ENCODE measurements around the gene ZNF605.
"Not testable (repeated sequence)": the region's sequence is repeated elsewhere in the genome, so short reads cannot be mapped to it uniquely, and the experiment has no call there.

The ZNF605 gene

GRCh38 chr12:132904718-132905328 lies 51.3 kb downstream of the ZNF605 start:
- TF ChIP-seq, protein P1, sequence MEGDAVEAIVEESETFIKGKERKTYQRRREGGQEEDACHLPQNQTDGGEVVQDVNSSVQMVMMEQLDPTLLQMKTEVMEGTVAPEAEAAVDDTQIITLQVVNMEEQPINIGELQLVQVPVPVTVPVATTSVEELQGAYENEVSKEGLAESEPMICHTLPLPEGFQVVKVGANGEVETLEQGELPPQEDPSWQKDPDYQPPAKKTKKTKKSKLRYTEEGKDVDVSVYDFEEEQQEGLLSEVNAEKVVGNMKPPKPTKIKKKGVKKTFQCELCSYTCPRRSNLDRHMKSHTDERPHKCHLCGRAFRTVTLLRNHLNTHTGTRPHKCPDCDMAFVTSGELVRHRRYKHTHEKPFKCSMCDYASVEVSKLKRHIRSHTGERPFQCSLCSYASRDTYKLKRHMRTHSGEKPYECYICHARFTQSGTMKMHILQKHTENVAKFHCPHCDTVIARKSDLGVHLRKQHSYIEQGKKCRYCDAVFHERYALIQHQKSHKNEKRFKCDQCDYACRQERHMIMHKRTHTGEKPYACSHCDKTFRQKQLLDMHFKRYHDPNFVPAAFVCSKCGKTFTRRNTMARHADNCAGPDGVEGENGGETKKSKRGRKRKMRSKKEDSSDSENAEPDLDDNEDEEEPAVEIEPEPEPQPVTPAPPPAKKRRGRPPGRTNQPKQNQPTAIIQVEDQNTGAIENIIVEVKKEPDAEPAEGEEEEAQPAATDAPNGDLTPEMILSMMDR (IDR thresholded peaks at IDR 0.05; ENCODE audit: insufficient read depth, low read depth, low read length, missing control alignments): peak; percentile 53
- peak; percentile 73 for DNase-seq (ENCODE audit: low read depth)

GRCh38 chr12:132899033-132899432 lies 57.1 kb downstream of the ZNF605 start:
- TF ChIP-seq, protein P1 (IDR thresholded peaks at IDR 0.05; ENCODE audit: insufficient read depth, low read depth, low read length, missing control alignments): no peak
- no peak for DNase-seq (ENCODE audit: low read depth)
- no peak overlapping the region for H3K4me3 ChIP-seq (ENCODE audit: low read depth, low read length)

More at GRCh38 chr12:132904718-132905328, 51.3 kb downstream of the ZNF605 start:
- H3K4me3 ChIP-seq (ENCODE audit: low read depth, low read length): no peak overlapping the region

DNA sequence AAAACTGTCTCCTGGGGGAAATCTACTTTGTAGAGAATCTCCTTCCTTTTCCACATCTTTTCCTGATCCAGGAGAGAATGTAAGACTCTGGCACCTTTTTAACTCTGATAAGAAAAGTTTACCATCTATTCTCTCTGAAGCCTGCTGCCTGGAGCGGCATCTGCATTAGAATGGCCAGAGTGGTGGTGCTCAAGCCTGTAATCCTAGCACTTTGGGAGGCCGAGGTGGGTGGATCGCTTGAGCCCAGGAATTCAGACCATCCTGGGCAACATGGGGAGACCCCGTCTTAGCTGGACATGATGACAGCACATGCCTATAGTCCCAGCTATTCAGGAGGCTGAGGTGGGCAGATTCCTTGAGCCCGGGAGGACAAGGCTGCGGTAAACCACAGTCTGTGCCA lies 67.3 kb downstream of the ZNF605 start:
- H3K4me3 ChIP-seq (ENCODE audit: low read depth, low read length): peak overlapping the region; percentile 93; the same call in 1 of the 2 replicates
- TF ChIP-seq, protein P1 (IDR thresholded peaks at IDR 0.05; ENCODE audit: insufficient read depth, low read depth, low read length, missing control alignments): no peak
- no peak for DNase-seq (ENCODE audit: low read depth)

GRCh38 chr12:132887513-132888351 lies 68.4 kb downstream of the ZNF605 start, which contains the start of gene CHFR:
CHFR (minus strand) TSS chr12:132887605; CDS start chr12:132887328, 277 bp downstream.
- TF ChIP-seq, protein P1 (IDR thresholded peaks at IDR 0.05; ENCODE audit: insufficient read depth, low read depth, low read length, missing control alignments): no peak
- peak within 1 kb of the TSS; percentile 93 for H3K4me3 ChIP-seq (ENCODE audit: low read depth, low read length)
- DNase-seq (ENCODE audit: low read depth): peak; percentile 99

DNA sequence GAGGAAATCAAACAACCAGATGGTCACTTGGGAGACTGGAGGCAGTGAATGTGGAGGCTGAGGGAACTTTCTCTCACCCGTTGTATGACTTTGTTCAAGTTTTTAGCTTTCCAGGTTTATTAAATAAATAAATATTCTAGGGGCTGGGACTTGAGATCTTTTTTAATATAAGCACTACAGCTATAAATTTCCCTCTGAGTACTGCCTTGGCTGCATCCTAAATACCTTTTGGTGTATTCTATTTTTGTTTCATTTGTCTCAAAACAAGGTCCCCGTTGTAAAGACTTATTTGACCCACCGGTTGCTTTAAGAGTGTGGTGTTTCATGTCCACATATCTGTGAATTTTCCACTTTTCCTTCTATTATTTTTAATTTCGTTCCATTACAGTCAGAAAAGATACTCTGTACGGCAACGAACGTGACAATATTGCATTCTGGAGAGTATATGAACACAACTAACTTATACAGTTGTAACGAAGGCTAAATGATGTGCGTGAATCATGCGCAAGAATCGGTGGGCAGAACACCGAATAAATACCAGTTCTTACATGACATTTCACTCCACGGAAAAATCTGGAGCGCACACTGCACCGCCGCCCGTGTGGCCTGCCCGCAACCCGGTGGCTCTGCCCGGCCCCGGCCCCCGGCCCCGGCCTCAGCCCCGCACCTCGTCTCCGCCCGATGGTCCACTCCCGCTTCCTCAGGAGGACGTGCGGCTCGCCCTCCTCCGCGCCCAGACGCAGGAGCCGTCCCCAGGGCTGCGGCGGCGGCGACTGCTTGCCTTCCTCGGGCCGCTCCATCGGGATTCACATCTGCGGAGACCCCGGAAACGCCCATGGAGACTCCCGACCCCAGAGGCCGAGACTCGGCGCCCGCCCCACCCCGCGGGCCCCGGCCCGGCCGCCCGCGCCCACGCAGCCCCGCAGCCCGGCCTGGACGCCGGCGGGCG lies 69.3 kb downstream of the ZNF605 start:
- no peak for DNase-seq (ENCODE audit: low read depth)
- peak overlapping the region; percentile 80 for H3K4me3 ChIP-seq (ENCODE audit: low read depth, low read length)
- TF ChIP-seq, protein P1 (IDR thresholded peaks at IDR 0.05; ENCODE audit: insufficient read depth, low read depth, low read length, missing control alignments): no peak

- no peak overlapping the region for H3K4me3 ChIP-seq (ENCODE audit: low read depth, low read length)
- TF ChIP-seq, protein P1 (IDR thresholded peaks at IDR 0.05; ENCODE audit: insufficient read depth, low read depth, low read length, missing control alignments): no peak
- DNase-seq (ENCODE audit: low read depth): no peak
Observed at GRCh38 chr12:132881818-132882217, 74.3 kb downstream of the ZNF605 start.

DNA sequence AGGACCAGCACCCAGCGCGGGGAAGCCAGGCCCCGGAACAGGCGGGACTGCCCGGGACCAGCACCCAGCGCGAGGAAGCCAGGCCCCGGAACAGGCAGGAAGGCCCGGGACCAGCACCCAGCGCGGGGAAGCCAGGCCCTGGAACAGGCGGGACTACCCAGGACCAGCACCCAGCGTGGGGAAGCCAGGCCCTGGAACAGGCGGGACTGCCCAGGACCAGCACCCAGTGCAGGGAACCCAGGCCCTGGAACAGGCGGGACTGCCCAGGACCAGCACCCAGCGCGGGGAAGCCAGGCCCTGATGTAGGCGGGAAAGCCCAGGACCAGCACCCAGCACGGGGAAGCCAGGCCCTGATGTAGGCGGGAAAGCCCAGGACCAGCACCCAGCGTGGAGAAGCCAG lies 81.5 kb downstream of the ZNF605 start:
- H3K4me3 ChIP-seq (ENCODE audit: low read depth, low read length); DNase-seq (ENCODE audit: low read depth): not testable (repeated sequence)
